HPDE6-E6E7 (cell line): Measurements from ENCODE around the gene PSD2.

Source experiments
- DNase-seq: peaks from one replicate; pipeline ENCODE4 v3.0.0; 2011; ENCODE audit warnings: missing footprints; ENCODE audit errors: extremely low spot score

The PSD2 gene

GRCh38 chr5:139763280-139763929 is 32.2 kb upstream of the PSD2 start:
- no peak for DNase-seq

GRCh38 chr5:139763930-139764791 is 31.4 kb upstream of the PSD2 start:
- no peak for DNase-seq

GRCh38 chr5:139764886-139765408 is 30.7 kb upstream of the PSD2 start:
- no peak for DNase-seq

DNA sequence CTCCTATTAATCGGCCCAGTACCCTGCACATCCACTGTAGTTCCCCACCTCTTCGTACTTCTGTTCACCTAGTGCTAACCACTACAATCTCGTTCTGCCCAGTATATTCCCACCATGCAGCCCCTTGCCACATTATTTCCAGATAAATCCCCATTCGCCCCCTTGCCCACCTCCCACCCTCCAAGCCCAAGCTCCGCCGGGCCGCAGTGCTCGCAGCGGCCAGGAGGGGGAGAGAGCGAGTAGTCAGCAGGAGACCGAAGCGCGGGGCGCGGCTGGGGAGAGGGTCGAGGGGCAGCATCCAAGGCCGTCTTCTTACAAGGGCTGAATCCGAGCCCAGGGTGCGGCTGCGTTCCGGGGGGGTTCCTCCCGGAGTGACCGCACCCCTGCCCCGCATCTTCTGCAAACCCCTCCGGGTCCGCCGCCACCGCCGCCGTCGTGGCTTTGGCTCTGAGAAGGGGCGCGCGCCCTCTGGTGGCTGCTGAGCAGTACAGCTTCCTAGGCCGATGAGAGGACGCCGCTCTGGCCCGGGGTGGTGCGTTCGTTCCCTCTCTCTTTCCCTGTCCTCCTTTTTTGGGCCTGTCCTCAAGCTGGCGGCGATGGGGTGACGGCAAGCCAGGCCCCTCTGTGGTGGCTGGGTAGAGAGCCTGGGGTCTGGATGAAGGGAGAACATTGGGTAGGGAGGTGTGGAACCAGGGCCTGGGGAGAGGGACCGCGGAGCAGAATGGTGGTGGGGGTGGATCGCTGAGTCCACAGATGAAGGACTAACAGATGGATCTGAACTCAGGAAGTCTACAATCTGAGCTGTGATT is 30.0 kb upstream of the PSD2 start:
- DNase-seq = peak; percentile 63

- no peak for DNase-seq
Observed at GRCh38 chr5:139767960-139768359, 27.6 kb upstream of the PSD2 start.

GRCh38 chr5:139768807-139769465 is 26.7 kb upstream of the PSD2 start:
- no peak for DNase-seq

GRCh38 chr5:139769477-139769876 is 26.1 kb upstream of the PSD2 start:
- DNase-seq = no peak

DNA sequence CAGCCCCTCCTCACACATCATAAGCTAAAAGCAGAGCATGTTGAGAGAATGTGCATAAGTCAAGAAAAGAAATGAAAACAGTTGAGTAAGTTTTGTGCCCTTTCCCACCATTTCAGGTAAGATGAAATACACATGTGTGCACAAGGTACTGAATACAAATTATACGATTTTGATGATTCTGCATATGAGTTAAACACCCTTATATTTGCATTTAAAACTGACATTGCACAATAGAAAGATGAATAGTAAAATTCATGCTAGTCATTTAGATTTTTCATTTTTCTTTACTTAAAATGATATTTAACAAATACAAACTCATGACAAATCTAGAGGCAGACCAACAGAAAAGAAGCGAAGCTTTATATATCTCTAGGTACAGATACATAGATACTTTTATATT is 24.9 kb upstream of the PSD2 start:
- no peak for DNase-seq

GRCh38 chr5:139772089-139772791 is 23.4 kb upstream of the PSD2 start:
- DNase-seq = no peak

DNA sequence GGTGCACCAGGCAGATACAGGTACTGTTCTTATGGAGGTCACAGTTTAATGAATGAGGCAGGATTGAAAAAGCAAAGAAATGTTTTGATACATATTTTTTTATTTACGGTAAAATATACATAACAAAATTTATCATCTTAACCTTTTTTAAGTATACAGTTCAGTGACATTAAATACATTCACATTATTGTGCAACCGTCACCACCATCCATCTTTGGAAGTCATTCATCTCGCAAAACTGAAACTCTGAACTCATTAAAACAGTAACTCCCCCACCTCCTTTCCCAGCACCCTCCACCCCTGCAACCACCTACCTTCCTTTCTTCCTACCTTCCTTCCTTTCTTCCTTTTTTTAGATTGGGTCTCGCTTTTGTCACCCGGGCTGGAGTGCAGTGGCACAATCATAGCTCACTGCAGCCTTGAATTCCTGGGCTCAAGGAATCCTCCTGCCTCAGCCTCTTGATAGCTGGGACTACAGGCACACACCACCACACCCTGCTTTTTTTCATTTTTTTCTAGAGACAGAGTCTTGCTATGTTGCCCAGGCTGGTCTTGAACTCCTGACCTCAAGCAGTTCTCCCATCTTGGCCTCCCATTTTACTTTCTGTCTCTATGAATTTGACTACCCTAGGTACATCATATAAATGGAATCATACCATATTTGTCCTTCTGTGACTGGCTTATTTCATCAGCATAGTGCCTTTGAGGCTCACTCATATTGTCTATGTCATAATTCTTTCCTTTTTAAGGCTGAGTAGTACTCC is 22.5 kb upstream of the PSD2 start:
- no peak for DNase-seq

DNA sequence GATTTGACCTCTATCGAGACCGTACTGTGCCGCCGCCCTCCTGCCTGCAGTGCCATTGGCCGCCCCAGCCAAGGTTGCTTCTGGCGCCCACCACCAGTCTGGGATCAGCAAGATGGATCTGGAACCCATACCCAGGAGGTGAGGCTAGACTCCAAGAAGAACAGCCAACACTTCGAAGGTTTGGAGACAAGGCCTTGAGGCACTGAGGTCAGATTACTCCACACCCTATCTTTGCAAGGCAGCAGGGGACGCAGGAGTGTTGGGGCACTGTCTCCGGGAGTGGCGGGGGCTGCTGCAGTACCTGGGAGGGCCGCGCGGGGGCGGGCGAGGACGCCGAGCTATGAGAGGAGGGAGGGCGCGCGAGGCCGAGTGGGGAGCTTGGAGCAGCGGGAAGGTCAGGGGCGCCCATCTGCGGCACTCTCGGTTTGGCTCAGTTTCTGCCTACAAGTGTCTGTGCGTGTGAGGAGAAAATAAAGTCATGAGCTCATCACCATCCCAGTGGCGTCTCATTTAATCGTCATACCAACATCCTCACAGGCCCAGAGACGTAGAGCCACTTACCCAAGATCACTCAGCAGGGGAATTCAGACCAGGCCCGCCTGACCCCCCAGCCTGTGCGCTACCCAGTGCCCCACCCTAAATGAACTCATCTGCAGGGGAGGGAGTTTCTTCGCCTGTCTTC is 20.5 kb upstream of the PSD2 start:
- peak; percentile 57 for DNase-seq

GRCh38 chr5:139775872-139776271 is 19.7 kb upstream of the PSD2 start:
- DNase-seq = no peak

DNA sequence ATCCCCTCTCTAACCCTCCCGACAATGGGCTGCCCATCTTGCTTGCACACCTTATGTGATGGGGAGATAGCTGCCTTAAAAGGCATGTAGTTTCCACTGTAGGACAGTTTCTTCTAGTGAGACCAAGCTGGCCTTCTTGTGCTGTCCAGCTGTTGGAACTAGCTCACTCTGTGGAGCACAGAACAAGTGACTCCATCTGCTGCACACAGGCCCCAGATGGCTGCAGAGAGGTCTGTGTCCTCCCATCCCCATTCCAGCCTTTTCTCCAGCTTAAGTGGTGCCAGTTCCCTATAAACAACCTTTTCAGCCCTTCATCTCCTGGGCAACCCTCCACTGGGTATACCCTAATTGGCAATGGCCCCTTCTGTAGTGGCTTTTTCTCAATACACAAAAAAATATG is 18.7 kb upstream of the PSD2 start:
- DNase-seq = no peak

DNA sequence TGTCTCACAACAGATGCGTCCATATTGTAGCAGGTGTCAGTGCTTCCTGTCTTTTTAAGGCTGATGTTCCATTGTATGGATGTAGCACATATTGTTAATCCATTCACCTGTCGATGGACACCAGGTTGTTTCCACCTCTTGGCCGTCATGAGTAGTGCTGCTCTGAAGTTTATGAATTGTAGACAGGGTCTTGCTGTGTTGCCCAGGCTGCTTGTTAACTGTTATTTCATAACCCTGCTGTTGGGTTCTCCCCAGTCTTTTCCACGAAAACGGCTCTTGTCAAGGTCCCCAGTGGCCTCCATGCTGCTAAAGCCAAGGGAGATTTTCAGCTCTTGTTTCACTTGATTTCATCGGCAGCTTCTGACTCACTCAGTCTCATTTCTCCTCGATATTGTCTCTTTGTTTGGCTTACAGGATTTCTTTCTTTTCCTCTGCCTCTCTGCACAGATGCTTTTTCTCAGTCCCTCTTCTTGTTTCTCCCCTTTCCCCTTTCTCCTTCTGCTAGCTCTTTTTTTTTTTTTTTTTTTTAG is 12.1 kb upstream of the PSD2 start:
- DNase-seq = no peak

DNA sequence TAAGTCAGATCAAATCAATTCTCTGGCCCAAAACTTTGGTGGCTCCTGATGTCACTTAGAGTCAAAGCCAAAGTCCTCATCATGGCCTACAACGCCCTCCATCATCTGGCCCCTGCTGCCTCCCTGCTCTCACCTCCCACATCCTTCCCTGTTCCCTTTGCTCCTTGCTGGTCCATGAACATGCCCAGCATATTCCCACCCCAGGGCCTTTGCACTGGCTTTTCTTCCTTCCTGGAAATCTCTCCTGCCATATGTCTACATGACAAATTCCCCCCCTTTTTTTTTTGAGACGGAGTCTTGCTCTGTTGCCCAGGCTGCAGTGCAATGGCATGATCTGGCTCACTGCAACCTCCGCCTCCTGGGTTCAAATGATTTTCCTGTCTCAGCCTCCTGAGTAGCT is 11.1 kb upstream of the PSD2 start:
- no peak for DNase-seq

DNA sequence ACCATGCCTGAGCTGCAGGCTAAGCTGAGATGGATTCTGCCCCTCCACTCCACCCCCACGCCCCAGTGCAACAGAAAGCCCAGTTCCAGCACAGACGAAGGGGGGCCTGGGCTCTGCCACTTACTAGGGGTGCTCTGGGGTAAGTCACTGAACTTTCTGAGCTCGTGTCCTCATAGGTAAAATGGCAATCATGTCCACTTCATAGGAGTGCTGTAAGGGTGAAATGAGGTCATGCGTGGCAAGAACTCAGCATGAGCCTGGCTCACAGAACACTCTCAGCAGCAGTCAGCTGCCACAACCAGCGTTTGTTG is 8.4 kb upstream of the PSD2 start:
- DNase-seq = no peak

DNA sequence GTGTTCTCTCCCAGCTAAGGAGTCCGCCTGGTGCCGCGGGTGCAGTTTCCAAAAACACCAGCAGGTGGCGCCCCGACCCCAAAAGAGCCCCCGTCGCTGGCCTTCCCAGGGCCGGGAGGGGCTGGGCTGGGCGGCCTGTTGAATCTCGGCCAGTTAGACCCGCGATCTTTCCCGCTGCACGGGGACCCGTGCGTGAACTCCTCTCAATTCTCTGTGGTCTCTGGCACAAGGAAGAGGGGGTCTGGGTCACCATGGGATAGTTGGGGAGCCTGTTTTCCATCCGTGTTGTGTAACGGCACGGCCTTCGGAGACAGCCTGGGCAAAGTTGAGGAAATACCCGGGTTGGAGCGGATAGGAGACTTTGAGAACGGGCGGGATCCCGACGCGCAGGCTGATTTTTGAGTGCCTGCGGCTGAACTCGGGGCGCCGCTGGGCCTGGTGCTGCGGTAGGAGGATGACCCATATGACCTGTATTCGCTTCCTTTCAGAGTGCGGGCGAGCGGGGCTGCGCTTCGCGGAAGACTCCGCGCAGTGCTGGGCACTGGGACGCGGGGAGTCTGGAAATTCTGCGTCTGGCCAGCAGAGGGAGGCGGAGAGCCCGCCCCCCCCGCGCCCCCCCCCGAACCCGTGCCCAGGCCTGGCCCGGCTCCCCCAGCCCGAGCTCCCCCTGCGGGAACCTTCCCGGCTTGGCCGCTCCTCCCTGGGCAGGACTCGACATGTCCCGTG is 7.9 kb upstream of the PSD2 start:
- peak; percentile 90 for DNase-seq

DNA sequence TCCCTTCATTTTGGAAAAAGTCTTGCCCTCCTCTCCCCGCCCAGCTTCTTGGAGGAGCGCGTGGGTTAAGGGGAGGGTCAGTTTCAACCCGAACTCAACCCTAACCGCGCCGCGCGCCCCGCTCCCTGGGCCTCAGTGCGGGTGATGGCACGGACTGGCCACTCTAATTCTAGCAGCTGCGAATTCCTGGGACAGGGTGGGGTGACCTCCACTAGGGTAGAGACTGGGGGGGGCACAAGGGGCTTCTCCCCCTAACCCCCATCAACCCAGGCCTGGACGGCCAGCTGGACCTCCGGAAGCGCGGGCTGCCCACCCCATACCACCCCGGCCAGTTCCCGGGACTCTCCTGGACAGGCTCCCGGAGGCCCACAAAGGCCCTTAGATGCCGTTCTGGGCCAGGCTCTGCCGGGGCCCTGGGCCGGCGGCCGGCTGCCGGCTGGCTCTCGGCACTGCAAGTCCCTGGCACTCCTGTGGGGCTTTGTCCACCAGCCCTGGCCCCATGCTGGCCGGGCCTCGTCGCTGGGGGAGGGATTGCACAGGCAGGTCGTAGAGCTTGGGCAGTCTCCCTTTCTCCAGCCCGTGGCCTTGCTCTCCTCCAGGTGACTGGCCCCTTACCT is 7.2 kb upstream of the PSD2 start:
- DNase-seq = no peak
